Dedifferentiated amniotic fluid mesenchymal stem cell (primary cell): ENCODE results near the gene MBTD1.

Experiments used
- DNase-seq: peaks from one replicate; pipeline ENCODE4 v3.0.0-alpha.2; 2016; ENCODE audit errors: extremely low spot score

The MBTD1 gene

GRCh38 chr17:51147650-51148049 lies 112.2 kb downstream of the MBTD1 start:
- no peak for DNase-seq

- no peak for DNase-seq
Observed at GRCh38 chr17:51144266-51145022, 115.4 kb downstream of the MBTD1 start.

- no peak for DNase-seq
Observed at GRCh38 chr17:51142597-51142996, 117.3 kb downstream of the MBTD1 start.

DNA sequence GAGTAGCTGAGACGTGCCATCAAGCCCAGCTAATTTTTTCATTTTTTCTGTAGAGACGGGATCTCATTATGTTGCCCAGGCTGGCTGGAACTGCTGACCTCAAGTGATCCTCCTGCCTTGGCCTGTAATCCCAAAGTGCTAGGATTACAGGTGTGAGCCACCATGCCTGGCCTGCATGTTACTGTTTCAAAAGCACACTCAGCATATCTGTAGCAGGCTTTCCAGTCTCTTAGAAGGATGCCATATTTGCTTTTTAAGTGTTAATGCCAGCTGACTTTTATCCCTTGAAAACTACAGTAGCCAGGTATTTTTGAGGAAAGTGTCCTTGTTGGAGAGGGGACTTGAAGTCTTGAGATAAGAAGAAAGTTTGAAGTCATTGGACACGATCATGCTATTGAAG lies 123.9 kb downstream of the MBTD1 start:
- no peak for DNase-seq

GRCh38 chr17:51133365-51133764 lies 126.5 kb downstream of the MBTD1 start:
- no peak for DNase-seq

GRCh38 chr17:51132964-51133319 lies 126.9 kb downstream of the MBTD1 start:
- DNase-seq: no peak

GRCh38 chr17:51128076-51128475 lies 131.8 kb downstream of the MBTD1 start:
- DNase-seq: no peak
